ENCODE measurements around the gene TLR10.

TLR10 gene

GRCh38 chr4:38728631-38729141 is 54.1 kb downstream of the TLR10 start:
- in situ Hi-C loops (cut with MboI; ENCODE audit: low sequenced_read_pairs, unreplicated experiment), result loop anchor here (5.0 kb wide), 1 partner anchor 546 kb away; no protein-coding TSS in a partner anchor
- no peak for DNase-seq (ENCODE audit: low spot score)

DNA sequence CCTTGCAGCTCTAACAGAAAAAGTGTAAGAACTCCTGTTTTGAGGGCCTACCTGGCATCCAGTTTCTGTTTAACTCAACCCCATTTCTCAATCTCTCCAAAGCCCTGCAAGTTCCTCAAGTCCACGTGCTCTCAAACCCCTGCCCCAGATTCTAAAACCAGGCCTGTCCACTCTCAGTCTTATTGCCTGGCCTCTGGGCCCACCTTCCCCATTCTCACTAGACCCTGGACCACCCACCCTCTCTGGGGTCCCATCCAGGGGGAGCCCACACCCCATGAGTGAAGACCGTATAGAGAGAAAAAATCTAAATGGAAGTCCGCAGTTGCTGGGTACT is 58.3 kb downstream of the TLR10 start:
- TF ChIP-seq, protein P1, sequence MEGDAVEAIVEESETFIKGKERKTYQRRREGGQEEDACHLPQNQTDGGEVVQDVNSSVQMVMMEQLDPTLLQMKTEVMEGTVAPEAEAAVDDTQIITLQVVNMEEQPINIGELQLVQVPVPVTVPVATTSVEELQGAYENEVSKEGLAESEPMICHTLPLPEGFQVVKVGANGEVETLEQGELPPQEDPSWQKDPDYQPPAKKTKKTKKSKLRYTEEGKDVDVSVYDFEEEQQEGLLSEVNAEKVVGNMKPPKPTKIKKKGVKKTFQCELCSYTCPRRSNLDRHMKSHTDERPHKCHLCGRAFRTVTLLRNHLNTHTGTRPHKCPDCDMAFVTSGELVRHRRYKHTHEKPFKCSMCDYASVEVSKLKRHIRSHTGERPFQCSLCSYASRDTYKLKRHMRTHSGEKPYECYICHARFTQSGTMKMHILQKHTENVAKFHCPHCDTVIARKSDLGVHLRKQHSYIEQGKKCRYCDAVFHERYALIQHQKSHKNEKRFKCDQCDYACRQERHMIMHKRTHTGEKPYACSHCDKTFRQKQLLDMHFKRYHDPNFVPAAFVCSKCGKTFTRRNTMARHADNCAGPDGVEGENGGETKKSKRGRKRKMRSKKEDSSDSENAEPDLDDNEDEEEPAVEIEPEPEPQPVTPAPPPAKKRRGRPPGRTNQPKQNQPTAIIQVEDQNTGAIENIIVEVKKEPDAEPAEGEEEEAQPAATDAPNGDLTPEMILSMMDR (IDR thresholded peaks at IDR 0.05; ENCODE audit: borderline replicate concordance, control extremely low read depth, extremely low read depth, insufficient read depth, missing control alignments), result no peak
- DNase-seq (ENCODE audit: low spot score), result no peak
- in situ Hi-C loops (cut with MboI; ENCODE audit: low sequenced_read_pairs, unreplicated experiment), result no loop called here

More at GRCh38 chr4:38728631-38729141, 54.1 kb downstream of the TLR10 start:
- TF ChIP-seq, protein P1 (IDR thresholded peaks at IDR 0.05; ENCODE audit: borderline replicate concordance, control extremely low read depth, extremely low read depth, insufficient read depth, missing control alignments), result no peak

DNA sequence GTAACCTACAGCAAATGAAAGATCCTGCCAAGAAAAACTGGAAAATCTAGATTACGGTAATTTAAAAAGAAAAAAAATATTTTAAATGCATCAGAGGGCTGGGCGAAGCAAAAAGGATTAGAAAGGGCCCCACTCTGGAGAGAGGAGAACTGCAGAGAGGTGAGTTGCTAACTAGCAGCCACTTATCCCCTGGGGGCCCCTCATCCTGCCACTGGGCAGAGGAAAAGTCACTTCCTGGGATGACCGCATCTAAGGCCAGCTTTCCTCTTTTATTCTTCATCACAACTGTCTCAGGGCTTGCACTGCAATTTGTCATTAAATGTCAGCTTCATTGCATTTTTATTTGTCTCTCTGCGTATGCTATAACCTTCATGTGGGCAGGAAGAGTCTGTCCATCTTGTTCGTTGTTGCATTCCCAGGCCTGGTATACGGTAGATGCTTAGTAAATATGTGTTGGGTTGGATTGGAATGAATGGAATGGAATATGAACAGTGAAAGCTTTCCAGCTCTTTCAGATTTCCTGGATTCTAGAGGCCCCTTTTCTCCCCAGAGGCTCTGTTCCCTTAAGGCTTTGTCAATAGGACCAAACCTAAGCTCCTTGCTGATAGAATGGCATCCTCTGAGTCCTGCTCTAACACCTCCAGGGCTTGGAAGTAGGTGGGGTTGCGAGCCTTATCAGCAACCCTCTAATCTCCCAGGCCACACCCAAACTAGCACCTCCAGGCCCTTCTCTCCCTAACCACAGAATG is 58.9 kb downstream of the TLR10 start:
- no peak for DNase-seq (ENCODE audit: low spot score)
- in situ Hi-C loops (cut with MboI; ENCODE audit: low sequenced_read_pairs, unreplicated experiment), result no loop called here
- TF ChIP-seq, protein P1 (IDR thresholded peaks at IDR 0.05; ENCODE audit: borderline replicate concordance, control extremely low read depth, extremely low read depth, insufficient read depth, missing control alignments), result no peak

GRCh38 chr4:38723114-38723513 is 59.7 kb downstream of the TLR10 start:
- DNase-seq (ENCODE audit: low spot score), result no peak
- in situ Hi-C loops (cut with MboI; ENCODE audit: low sequenced_read_pairs, unreplicated experiment), result no loop called here
- TF ChIP-seq, protein P1 (IDR thresholded peaks at IDR 0.05; ENCODE audit: borderline replicate concordance, control extremely low read depth, extremely low read depth, insufficient read depth, missing control alignments), result no peak
